DOHH2 (cell line): Measurements from ENCODE around the gene TRPM3.

Experiments
- CTCF ChIP-seq: fragments of 200-600 bp; sonication (generic); IDR thresholded peaks from one replicate; pipeline ENCODE4 v1.5.1; 2014; ENCODE audit warnings: antibody characterized with exemption, mild to moderate bottlenecking, low read depth, low read length; ENCODE audit not compliant: poor library complexity, severe bottlenecking
- EZH2phosphoT487 ChIP-seq: fragments of 200-600 bp; sonication (generic); IDR thresholded peaks from 2 replicates; pipeline ENCODE4 v1.6.1; 2017; ENCODE audit warnings: borderline replicate concordance, mild to moderate bottlenecking, antibody characterized with exemption, low read length, moderate library complexity, mixed read lengths

- TF ChIP-seq CTCF = no peak
- no peak for TF ChIP-seq EZH2phosphoT487
These were observed 548.1 kb downstream of the TRPM3 start for GRCh38 chr9:70573308-70573707.
